HCT116 (cell line): ENCODE data around the gene ANKS1A.

Experiments
- EGR1 ChIP-seq: IDR thresholded peaks from 2 replicates; pipeline ENCODE4 v1.6.1; 2012; ENCODE audit warnings: low read depth
- EZH2 ChIP-seq: fragments of 200-600 bp; sonication (generic); IDR thresholded peaks from 2 replicates; pipeline ENCODE4 v1.6.1; 2017; ENCODE audit warnings: antibody characterized with exemption, mixed run types
- MAX ChIP-seq: IDR thresholded peaks from 2 replicates; pipeline ENCODE4 v1.6.1; 2012
- POLR2A ChIP-seq: IDR thresholded peaks from 2 replicates; pipeline ENCODE4 v1.7.0; 2011; ENCODE audit warnings: borderline replicate concordance; ENCODE audit not compliant: insufficient read depth, insufficient read length; ENCODE audit errors: extremely low read depth
- SRF ChIP-seq: IDR thresholded peaks from 2 replicates; pipeline ENCODE4 v1.6.1; 2012; ENCODE audit warnings: low read depth
- TF ChIP-seq, protein P1 (sequence below), 3 experiments: fragments of 200-600 bp in 1 of 3; sonication (generic) in 1 of 3; IDR thresholded peaks in 2 of 3; conservative IDR thresholded peaks in 1 of 3; 2 replicates each; pipeline ENCODE4 v1.5.1; 2012 to 2017; ENCODE audit warnings: low read depth in 2 of 3, low read length in 2 of 3, antibody characterized with exemption in 1 of 3, borderline replicate concordance in 1 of 3, control low read depth in 1 of 3, mild to moderate bottlenecking in 1 of 3, mixed read lengths in 1 of 3, mixed run types in 1 of 3, moderate library complexity in 1 of 3; ENCODE audit not compliant: insufficient read depth in 1 of 3

GRCh38 chr6:34858681-34859080 lies 30.4 kb upstream of the ANKS1A start:
- TF ChIP-seq POLR2A (no peak), EGR1 (no peak), SRF (no peak), EZH2 (no peak), MAX (no peak)
- TF ChIP-seq, protein P1, sequence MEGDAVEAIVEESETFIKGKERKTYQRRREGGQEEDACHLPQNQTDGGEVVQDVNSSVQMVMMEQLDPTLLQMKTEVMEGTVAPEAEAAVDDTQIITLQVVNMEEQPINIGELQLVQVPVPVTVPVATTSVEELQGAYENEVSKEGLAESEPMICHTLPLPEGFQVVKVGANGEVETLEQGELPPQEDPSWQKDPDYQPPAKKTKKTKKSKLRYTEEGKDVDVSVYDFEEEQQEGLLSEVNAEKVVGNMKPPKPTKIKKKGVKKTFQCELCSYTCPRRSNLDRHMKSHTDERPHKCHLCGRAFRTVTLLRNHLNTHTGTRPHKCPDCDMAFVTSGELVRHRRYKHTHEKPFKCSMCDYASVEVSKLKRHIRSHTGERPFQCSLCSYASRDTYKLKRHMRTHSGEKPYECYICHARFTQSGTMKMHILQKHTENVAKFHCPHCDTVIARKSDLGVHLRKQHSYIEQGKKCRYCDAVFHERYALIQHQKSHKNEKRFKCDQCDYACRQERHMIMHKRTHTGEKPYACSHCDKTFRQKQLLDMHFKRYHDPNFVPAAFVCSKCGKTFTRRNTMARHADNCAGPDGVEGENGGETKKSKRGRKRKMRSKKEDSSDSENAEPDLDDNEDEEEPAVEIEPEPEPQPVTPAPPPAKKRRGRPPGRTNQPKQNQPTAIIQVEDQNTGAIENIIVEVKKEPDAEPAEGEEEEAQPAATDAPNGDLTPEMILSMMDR (IDR thresholded peaks at IDR 0.05 in 2 of 3, conservative IDR thresholded peaks at IDR 0.05 in 1 of 3; ENCODE audit: borderline replicate concordance in 1 of 3, insufficient read depth in 1 of 3, low read depth in 2 of 3, low read length in 2 of 3): peak in 2 of 3 experiments; percentile 48 to 53; a peak in 4 of 6 replicates
